Epithelial cell of umbilical artery (primary cell): ENCODE measurements around the gene ACAT1. TPM values are rescaled to one million over a fixed set of nuclear protein-coding genes. Genes with fewer than 3 reads are reported as not detected.

Experiments used
- total RNA-seq: library from RNA; depleted of rRNA; stranded (reverse); fragments of >200 nt; gene quantifications from 2 replicates; pipeline ENCODE4 v1.2.3, GENCODE V29; 2014

The ACAT1 gene
- 75.4 and 117 TPM in 2 replicates for total RNA-seq

DNA sequence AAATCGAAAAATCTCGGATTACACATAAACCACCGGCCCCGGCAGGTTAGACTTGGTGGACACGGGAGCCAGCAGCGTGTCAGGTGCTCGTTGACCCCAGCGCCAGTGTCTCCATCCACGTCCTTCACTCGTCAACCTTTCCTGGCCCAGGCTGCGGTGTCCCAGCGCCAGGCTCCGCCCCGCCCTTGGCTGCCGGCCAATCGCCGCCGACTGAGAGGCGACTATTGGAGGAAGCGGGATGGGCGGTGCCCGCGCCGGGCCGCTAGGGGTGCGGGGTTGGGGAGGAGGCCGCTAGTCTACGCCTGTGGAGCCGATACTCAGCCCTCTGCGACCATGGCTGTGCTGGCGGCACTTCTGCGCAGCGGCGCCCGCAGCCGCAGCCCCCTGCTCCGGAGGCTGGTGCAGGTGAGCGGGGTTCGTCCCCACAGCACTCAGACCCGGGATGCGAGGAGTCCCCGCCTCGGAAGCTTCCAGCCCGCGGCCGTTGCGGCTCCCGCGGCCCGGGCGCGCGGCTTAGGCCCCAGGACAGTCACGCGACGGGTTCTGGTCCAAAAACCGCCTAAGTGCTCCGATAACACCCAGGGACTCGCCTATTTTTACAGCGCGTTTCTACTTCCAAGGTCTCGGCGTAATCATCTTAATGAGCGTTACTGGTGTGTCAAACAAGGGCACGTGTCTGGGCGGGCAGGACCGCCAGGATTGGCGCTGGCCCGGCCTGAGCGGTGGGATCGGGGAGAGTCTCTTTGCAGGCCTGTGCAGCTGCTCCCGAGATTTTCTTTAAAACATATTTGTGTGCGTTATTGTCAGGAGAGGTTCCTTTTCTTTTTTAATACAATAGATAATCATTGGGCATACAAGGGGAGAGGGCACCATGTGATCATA is at the start of gene ACAT1:
TSS of gene ACAT1 (plus strand) at position 294 of the 882 bp plus-strand sequence. CDS start at position 334, 40 bp downstream.

Other genes starting within 250 kb of the ACAT1 start
- gene RAB39A, start 193.1 kb upstream of the ACAT1 start, total RNA-seq = 0.15 TPM in 1 of 2 replicates, not detected in the other
- 36.1 and 41.6 TPM in 2 replicates for gene CUL5, start 112.7 kb upstream of the ACAT1 start, total RNA-seq
- gene NPAT, start 101.1 kb downstream of the ACAT1 start, total RNA-seq = 12.7 and 14.7 TPM in 2 replicates
- gene ATM, start 101.5 kb downstream of the ACAT1 start, total RNA-seq = 61.7 and 103 TPM in 2 replicates